Activated naive CD4-positive, alpha-beta T cell treated with anti-CD3 and anti-CD28 coated beads for 36 hours (primary cell): Measurements from ENCODE around the gene ZNF583. TPM values are rescaled to one million over a fixed set of nuclear protein-coding genes. Genes with fewer than 3 reads are reported as not detected.
A peak's percentile ranks its signal among the peaks of the same experiment; 100 is the strongest.

ENCODE experiments used
- CTCF ChIA-PET: fragments of 350-600 bp; sonication (Branson Sonifier 250); formaldehyde crosslinking; loops from one replicate; lab custom pipeline; 2021; ENCODE audit warnings: antibody characterized with exemption; lab: Charles Lee
- DNase-seq: peaks from one replicate; pipeline ENCODE4 v3.0.0-alpha.2; 2020
- H3K27ac Mint-ChIP-seq: one replicate; pipeline ENCODE4 v1.8.0; 2021; ENCODE audit warnings: mild to moderate bottlenecking, mixed read lengths
- H3K27me3 Mint-ChIP-seq: one replicate; pipeline ENCODE4 v1.8.0; 2021; ENCODE audit warnings: low read depth, mixed read lengths
- H3K36me3 Mint-ChIP-seq: one replicate; pipeline ENCODE4 v1.8.0; 2021; ENCODE audit warnings: low read depth, mixed read lengths
- H3K4me1 Mint-ChIP-seq: one replicate; pipeline ENCODE4 v1.8.0; 2021; ENCODE audit warnings: low read depth, mixed read lengths
- H3K4me3 Mint-ChIP-seq: one replicate; pipeline ENCODE4 v1.8.0; 2021; ENCODE audit warnings: mild to moderate bottlenecking, moderate library complexity, mixed read lengths
- H3K9me3 Mint-ChIP-seq: one replicate; pipeline ENCODE4 v1.8.0; 2021; ENCODE audit warnings: mixed read lengths
- intact Hi-C: fragments of 100-400 bp; cut with micrococcal nuclease; formaldehyde crosslinking; loops from one replicate; pipeline ENCODE4 v1.15.1; 2023
- total RNA-seq, 2 experiments: library from RNA; stranded (reverse); gene quantifications; one replicate each; pipeline ENCODE4 v1.2.3, GENCODE V29; 2021

ZNF583 gene
- total RNA-seq, 2 experiments from 2014 or later = 0.55 to 1.2 TPM

DNA sequence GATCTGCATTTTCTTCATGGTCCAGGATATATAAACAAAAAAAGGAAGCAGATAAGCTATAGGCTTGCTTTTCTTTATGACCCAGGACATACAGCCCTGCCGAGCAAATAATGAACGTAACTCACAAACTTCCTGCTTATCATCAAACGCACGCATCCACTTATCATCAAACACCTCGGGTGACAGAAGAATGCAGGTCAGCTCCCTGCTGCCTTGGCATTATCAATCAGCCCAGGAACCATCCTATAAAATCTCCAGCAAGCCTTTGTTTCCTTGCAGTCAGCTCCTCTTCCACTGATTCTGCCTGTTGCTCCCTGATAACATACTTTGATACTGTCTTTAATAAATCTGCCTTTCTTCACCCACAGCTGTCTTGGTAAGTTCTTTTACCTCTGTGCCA is 5.3 kb upstream of the ZNF583 start:
- intact Hi-C loops = loop anchor here (10.0 kb wide), 1 partner anchor 1394 kb away; no protein-coding TSS in a partner anchor
- Mint-ChIP-seq H3K27me3 (no peaks in the 10 kb centered on the region), H3K4me1 (peaks cover 18% of the 10 kb centered on the region), H3K27ac (no peak overlapping the region), H3K36me3 (peaks cover 69% of the 10 kb centered on the region), H3K4me3 (no peak overlapping the region), H3K9me3 (peaks cover 62% of the 10 kb centered on the region)
- CTCF ChIA-PET = no interaction called here
- no peak for DNase-seq

GRCh38 chr19:56400485-56400884 is 3.6 kb upstream of the ZNF583 start:
- no peak for DNase-seq
- peaks cover 70% of the 10 kb centered on the region for H3K36me3 Mint-ChIP-seq
- H3K27me3 Mint-ChIP-seq = no peaks in the 10 kb centered on the region
- intact Hi-C loops = loop anchor here (5.0 to 10.0 kb wide), 2 partner anchors 164 to 1077 kb away; partner anchors contain the start of genes ZNF470 and ZNF772
- no peak overlapping the region for H3K27ac Mint-ChIP-seq
- CTCF ChIA-PET = no interaction called here
- peaks cover 61% of the 10 kb centered on the region for H3K9me3 Mint-ChIP-seq
- H3K4me1 Mint-ChIP-seq = peaks cover 26% of the 10 kb centered on the region
- H3K4me3 Mint-ChIP-seq = no peak overlapping the region

GRCh38 chr19:56403261-56403660 is 871 bp upstream of the ZNF583 start:
- H3K9me3 Mint-ChIP-seq = peaks cover 66% of the 10 kb centered on the region
- peak; percentile 15 for DNase-seq
- H3K27me3 Mint-ChIP-seq = no peaks in the 10 kb centered on the region
- H3K36me3 Mint-ChIP-seq = peaks cover 74% of the 10 kb centered on the region
- CTCF ChIA-PET = no interaction called here
- H3K27ac Mint-ChIP-seq = peak overlapping the region; percentile 96
- peaks cover 32% of the 10 kb centered on the region for H3K4me1 Mint-ChIP-seq
- intact Hi-C loops = loop anchor here (1.0 to 10.0 kb wide), 4 partner anchors 10 to 1074 kb away; partner anchors contain the start of genes ZFP28, ZNF470, ZNF582 and ZNF772
- H3K4me3 Mint-ChIP-seq = peak overlapping the region; percentile 85

DNA sequence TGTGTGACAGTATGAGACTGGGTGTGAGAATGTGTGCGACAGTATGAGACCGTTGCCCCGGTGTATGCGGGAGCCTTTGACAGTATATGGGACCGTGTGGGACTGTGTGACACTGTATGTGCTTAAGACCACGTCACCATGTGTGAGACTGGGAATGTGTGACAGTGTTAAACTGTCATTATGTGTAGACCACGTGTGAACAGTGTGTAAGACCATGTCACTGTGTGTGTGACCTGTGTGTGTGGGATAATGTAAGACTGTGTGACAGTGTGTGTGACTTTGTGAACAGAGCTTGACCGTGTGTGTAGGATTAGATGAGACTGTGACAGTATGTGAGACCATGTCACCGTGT is 549 bp downstream of the ZNF583 start:
- CTCF ChIA-PET = no interaction called here
- peaks cover 32% of the 10 kb centered on the region for H3K4me1 Mint-ChIP-seq
- H3K27me3 Mint-ChIP-seq = no peaks in the 10 kb centered on the region
- peaks cover 73% of the 10 kb centered on the region for H3K36me3 Mint-ChIP-seq
- intact Hi-C loops = loop anchor here (5.0 to 10.0 kb wide), 2 partner anchors 160 to 1073 kb away; partner anchors contain the start of genes ZNF470 and ZNF772
- peak overlapping the region; percentile 71 for H3K27ac Mint-ChIP-seq
- H3K9me3 Mint-ChIP-seq = peaks cover 61% of the 10 kb centered on the region
- peak; percentile 10 for DNase-seq
- H3K4me3 Mint-ChIP-seq = peak overlapping the region; percentile 85

- peak; percentile 12 for DNase-seq
- peaks cover 32% of the 10 kb centered on the region for H3K4me1 Mint-ChIP-seq
- H3K4me3 Mint-ChIP-seq = peak overlapping the region; percentile 85
- peaks cover 61% of the 10 kb centered on the region for H3K9me3 Mint-ChIP-seq
- intact Hi-C loops = loop anchor here (10.0 kb wide), 1 partner anchor 160 kb away; the partner anchor contains the start of gene ZNF470
- H3K27ac Mint-ChIP-seq = no peak overlapping the region
- peaks cover 76% of the 10 kb centered on the region for H3K36me3 Mint-ChIP-seq
- CTCF ChIA-PET = no interaction called here
- no peaks in the 10 kb centered on the region for H3K27me3 Mint-ChIP-seq
Observed at GRCh38 chr19:56405062-56405461, 930 bp downstream of the ZNF583 start.

- no peaks in the 10 kb centered on the region for H3K27me3 Mint-ChIP-seq
- peaks cover 84% of the 10 kb centered on the region for H3K9me3 Mint-ChIP-seq
- peaks cover 71% of the 10 kb centered on the region for H3K36me3 Mint-ChIP-seq
- no peak overlapping the region for H3K4me3 Mint-ChIP-seq
- H3K4me1 Mint-ChIP-seq = no peaks in the 10 kb centered on the region
- H3K27ac Mint-ChIP-seq = no peak overlapping the region
- CTCF ChIA-PET = interaction anchor here (0.6 kb wide), 1 partner anchor 1448 kb away, joined by 3 read pairs; no protein-coding TSS in a partner anchor
- intact Hi-C loops = no loop called here
- DNase-seq = no peak
Observed at GRCh38 chr19:56423276-56423984, 19.3 kb downstream of the ZNF583 start.

- no peak for DNase-seq
- Mint-ChIP-seq H3K27me3 (no peaks in the 10 kb centered on the region), H3K36me3 (peaks cover 65% of the 10 kb centered on the region), H3K27ac (no peak overlapping the region), H3K4me1 (no peaks in the 10 kb centered on the region), H3K9me3 (peaks cover 81% of the 10 kb centered on the region), H3K4me3 (no peak overlapping the region)
- intact Hi-C loops = no loop called here
- CTCF ChIA-PET = no interaction called here
Observed at GRCh38 chr19:56423985-56424353, 19.8 kb downstream of the ZNF583 start.

- CTCF ChIA-PET = no interaction called here
- Mint-ChIP-seq H3K4me1 (no peaks in the 10 kb centered on the region), H3K4me3 (no peak overlapping the region), H3K36me3 (peaks cover 29% of the 10 kb centered on the region), H3K27me3 (no peaks in the 10 kb centered on the region), H3K27ac (no peak overlapping the region), H3K9me3 (peaks cover 52% of the 10 kb centered on the region)
- DNase-seq = no peak
- intact Hi-C loops = no loop called here
Observed at GRCh38 chr19:56441206-56441792, 37.2 kb downstream of the ZNF583 start.

DNA sequence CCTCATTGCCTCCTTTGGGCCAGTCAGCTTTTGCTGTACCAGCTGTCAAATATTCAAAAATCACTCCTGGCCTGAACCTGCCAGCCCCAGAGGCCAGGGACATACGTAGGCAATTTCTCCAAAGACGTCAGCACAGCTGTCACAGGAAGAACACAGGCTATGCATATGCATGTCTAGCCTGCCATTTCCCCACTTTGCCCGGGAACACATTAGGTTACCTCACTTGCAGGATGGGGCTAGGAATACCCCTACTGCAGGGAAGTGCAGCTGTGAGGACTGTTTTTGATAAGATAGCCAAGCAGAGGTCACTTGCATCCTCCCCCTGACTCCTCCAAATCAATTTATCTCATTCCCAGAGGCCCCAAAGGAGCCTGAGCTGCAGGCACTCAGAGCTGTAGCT is 70.2 kb downstream of the ZNF583 start:
- no peak for DNase-seq
- H3K36me3 Mint-ChIP-seq = peaks cover 36% of the 10 kb centered on the region
- H3K4me1 Mint-ChIP-seq = peaks cover 16% of the 10 kb centered on the region
- no peak overlapping the region for H3K4me3 Mint-ChIP-seq
- peaks cover 38% of the 10 kb centered on the region for H3K27me3 Mint-ChIP-seq
- peaks cover 56% of the 10 kb centered on the region for H3K9me3 Mint-ChIP-seq
- CTCF ChIA-PET = no interaction called here
- H3K27ac Mint-ChIP-seq = no peak overlapping the region
- intact Hi-C loops = no loop called here

DNA sequence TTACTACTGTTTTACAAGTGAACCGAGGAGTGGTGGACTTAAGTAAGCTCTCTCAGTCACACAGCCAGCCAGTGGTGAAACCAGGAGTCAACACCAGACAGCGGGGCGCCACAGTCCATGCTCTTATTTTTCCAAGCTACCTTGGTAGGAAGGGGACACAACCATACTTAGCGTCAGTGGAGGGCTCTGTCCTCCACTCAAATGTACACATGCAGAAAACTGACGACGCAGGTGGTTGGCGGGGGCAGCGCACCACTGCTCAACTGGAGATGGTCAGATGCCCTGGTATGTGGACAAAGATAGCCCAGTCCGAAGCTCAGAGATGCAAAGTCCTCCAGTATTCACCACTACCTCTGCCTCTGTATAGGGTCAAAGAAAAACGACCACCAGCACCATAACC is 72.0 kb downstream of the ZNF583 start:
- Mint-ChIP-seq H3K4me3 (no peak overlapping the region), H3K9me3 (peaks cover 58% of the 10 kb centered on the region), H3K4me1 (peaks cover 16% of the 10 kb centered on the region), H3K36me3 (peaks cover 38% of the 10 kb centered on the region), H3K27ac (no peak overlapping the region), H3K27me3 (peaks cover 45% of the 10 kb centered on the region)
- no peak for DNase-seq
- CTCF ChIA-PET = no interaction called here
- intact Hi-C loops = no loop called here
